ENCODE results near the gene ADGB.
"Not testable (repeated sequence)": the region's sequence is repeated elsewhere in the genome, so short reads cannot be mapped to it uniquely, and the experiment has no call there.

Gene ADGB

GRCh38 chr6:146827216-146827928, 228.6 kb downstream of the ADGB start:
- DNase-seq, result no peak

- DNase-seq, result no peak
These were observed 231.2 kb downstream of the ADGB start for GRCh38 chr6:146829792-146830565.

- no peak for DNase-seq
These were observed 234.4 kb downstream of the ADGB start for GRCh38 chr6:146833157-146833556.

- DNase-seq, result no peak
These were observed 241.4 kb downstream of the ADGB start for GRCh38 chr6:146840216-146840615.

GRCh38 chr6:146840641-146841040, 241.9 kb downstream of the ADGB start:
- DNase-seq, result no peak

- DNase-seq, result no peak
These were observed 248.7 kb downstream of the ADGB start for GRCh38 chr6:146847426-146847825.

- no peak for DNase-seq
These were observed 251.6 kb downstream of the ADGB start for GRCh38 chr6:146850238-146850896.

DNA sequence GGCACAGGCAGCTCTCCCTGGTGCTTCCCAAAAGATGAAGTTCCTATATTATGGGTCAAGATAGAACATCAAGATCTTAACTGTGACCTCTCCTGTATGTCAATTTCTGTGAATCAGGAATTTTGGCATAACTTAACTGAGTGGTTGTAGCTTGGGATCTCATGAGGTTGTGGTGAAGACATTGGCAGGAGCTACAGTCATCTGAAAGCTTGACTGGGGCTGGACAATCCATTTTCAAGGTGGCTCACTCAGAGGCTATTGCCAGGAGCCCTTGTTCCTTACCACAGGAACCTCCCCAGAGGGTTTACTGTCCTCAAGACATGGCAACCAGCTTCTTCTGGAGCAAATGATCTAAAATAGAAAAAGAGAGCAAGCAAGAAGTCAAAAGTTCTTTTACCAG, 252.2 kb downstream of the ADGB start:
- no peak for DNase-seq

- DNase-seq, result no peak
These were observed 253.1 kb downstream of the ADGB start for GRCh38 chr6:146851837-146852236.

GRCh38 chr6:146854521-146855255, 255.9 kb downstream of the ADGB start:
- DNase-seq, result not testable (repeated sequence)

DNA sequence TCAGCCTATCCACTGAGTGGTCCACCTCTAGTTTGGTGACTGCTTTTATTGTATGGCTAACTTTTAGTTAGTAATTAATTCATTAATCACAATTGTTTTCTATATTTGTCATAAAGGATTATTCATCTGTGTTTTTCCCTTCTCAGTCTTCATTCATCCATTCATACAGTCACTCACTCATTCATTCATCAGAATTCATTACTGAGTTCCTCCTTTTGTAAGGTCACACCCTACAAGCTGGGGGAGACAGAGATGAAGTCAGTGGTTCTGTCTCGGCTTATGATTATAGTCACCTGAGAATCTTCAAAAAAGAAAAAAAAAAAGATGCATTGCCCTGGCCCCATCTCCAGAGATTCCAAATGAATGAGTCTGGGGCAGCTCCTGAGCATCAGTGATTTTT, 257.1 kb downstream of the ADGB start:
- DNase-seq, result no peak

DNA sequence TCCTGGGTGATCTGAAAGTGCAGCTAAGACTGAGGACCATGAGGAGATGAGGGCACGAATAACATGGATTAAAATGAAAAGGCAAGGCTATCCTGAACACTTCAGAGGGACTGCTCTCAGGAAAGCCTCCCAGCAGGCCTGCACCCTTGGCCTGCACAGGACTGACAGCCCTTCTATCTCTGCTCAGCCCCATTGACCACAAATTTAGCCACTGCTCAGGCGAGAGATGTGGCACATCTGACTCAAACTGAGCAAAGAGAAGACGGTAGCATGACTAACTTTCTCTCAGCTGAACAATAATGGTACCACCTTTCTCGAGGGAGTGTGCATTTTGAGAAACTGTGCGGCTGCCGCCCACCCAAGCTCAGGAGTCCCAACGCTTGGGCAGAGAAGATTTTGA, 257.5 kb downstream of the ADGB start:
- no peak for DNase-seq

DNA sequence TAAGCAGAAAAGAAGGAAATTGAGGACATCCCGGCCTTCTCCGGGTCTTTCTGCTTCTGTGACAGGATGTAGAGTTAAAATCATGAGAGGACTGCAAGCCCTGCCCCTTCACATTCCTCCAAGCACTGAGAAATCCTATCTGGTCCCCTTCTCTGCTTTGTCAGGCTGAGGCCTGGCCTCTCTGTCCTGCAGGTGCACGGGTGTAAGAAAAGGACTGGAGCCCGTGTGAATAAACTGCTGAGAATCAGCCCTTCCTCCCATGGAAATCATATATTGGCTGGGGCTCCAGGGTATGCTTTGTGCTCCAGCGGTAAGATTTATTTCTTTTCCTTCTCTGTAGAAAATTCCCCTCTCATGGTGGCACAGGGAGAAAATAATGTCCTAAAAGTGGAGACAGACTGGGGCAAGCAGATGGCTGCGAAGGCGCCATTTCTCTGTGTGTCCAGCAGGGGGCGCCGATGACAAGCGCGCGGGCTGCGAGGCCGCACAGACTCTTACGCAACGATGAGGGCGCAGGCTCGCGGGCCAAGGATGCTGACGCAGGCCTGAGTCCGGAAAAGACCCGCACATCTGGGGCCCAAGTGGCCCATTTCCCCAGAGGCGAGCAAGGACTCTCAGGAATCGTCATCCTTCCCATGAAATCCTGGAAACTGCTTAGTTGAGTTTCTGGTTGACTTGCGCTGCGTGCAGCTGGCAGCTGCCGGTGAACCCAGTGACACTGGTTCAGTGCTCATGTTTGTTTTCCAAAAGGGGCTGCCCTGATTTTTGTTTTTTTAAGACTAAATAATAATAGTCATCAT, 258.6 kb downstream of the ADGB start:
- DNase-seq, result peak; percentile 70

DNA sequence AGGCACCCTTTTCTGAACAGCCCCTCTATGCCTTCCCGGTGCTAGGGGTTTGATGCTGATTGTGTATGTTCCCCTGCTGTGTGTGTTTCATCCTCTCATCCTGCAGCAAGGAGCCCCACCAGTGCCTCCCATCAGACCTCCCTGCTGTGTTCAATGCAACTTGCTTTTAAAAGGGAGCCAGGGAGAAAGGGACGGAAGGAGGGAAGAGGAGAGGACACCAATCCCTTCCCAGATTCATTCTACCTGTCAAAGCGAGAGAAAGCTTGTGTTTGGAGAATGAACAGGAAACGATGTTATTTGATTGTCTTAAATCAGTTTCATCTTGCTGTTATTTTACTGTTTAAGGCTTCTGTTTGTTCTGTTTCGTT, 259.2 kb downstream of the ADGB start:
- no peak for DNase-seq

DNA sequence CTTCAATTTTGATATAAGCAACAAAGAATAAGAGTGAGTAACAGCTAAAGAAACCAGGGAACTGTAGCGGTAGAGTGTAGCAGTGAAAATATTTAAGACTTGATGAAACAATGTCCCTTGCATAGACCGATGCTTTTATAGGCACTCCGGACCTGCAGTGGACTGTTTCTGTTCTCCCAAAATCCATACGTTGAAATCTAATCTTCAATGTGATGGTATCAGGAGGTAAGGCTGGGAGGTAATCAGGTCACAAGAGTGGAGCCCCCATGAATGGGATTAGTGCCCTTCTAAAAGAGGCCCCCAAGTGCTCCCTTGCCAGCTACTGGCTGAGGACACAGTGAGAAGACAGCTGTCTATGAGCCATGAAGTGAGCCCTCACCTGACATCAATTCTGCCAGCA, 260.4 kb downstream of the ADGB start:
- DNase-seq, result no peak

GRCh38 chr6:146859795-146860495, 261.2 kb downstream of the ADGB start:
- no peak for DNase-seq

GRCh38 chr6:146860583-146860982, 261.8 kb downstream of the ADGB start:
- DNase-seq, result no peak

DNA sequence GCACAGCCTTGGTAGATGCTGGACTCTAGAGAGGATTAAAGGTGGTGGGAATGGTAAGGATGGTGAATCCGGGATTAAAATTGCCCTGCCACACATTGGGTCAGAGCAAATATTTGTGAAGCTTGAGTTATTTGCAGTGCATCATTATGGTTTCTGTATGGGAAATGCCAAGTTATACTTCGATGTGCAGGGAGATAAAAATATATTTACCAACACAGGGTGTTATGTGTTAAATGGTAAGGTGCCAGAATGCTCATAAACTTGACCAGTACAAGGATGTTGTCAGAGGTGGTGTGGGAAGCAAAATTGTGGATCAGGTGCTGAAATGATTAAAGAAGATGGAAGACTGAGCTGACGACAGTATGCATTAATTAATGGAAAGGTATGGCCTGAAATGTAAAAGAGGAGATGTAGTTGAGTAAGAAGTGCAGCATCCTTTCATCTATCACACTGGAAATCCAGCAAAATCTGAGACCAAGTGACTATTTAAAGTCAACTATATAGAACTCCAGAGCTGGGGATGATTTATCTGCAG, 262.3 kb downstream of the ADGB start:
- DNase-seq, result no peak

- DNase-seq, result no peak
These were observed 262.9 kb downstream of the ADGB start for GRCh38 chr6:146861716-146862115.

DNA sequence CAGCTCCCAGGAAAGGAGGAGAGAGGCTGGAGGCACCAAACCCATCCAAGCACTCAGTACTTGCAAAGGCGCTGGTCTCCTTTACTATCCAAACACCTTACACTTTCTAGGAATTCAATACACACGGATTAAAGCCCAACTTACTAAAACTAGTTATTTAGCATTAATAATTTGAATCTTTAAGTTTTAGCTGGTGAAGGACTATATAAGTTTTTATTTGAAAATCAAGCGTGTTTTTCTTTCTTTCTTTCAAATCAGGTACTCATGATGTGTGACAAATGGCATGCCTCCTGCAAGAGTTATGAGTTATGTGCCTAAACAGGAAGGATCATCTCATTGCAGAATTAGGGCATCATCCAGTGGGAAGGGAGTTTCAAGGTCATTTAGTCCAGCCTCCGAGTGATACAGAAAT, 263.7 kb downstream of the ADGB start:
- no peak for DNase-seq

GRCh38 chr6:146864300-146864699, 265.5 kb downstream of the ADGB start:
- DNase-seq, result no peak

DNA sequence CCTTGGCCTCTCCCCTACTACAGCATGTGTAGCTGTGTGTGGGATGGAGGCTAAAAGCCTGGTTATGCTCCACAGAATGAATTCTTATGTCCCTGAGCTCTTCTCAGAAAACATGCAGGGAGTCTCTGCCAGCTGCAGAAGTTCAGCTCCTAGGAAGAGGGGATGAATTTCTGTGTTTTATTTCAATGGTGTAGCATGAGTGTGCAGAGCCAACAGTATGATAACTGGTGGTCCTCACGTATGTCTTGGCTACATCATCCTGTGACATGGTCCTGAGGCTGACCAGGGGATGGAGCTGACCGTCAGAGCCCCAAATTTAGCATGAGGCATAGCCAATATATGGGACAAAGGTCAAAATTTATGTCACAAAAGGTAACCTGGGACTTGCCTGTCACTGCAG, 266.1 kb downstream of the ADGB start:
- DNase-seq, result no peak
